Stimulated activated CD4-positive, alpha-beta T cell treated with anti-CD3 and anti-CD28 coated beads, Interleukin-15, amount 100 ng/mL, for 24 hours (primary cell): ENCODE data around the gene CPT1A.
A peak's percentile ranks its signal among the peaks of the same experiment; 100 is the strongest.

Experiments used
- DNase-seq: peaks from one replicate; pipeline ENCODE4 v3.0.0-alpha.2; 2020

CPT1A gene

GRCh38 chr11:68828155-68828931 lies 13.4 kb downstream of the CPT1A start:
- no peak for DNase-seq

GRCh38 chr11:68827733-68828132 lies 14.0 kb downstream of the CPT1A start:
- no peak for DNase-seq

GRCh38 chr11:68826726-68827125 lies 15.0 kb downstream of the CPT1A start:
- no peak for DNase-seq

- peak; percentile 70 for DNase-seq
These were observed 16.1 kb downstream of the CPT1A start for GRCh38 chr11:68825571-68825970.

- DNase-seq: no peak
These were observed 19.2 kb downstream of the CPT1A start for GRCh38 chr11:68822546-68822945.

- DNase-seq: no peak
These were observed 20.0 kb downstream of the CPT1A start for GRCh38 chr11:68821670-68822069.

- DNase-seq: no peak
These were observed 22.4 kb downstream of the CPT1A start for GRCh38 chr11:68819362-68819761.

- DNase-seq: no peak
These were observed 23.5 kb downstream of the CPT1A start for GRCh38 chr11:68818181-68818580.

GRCh38 chr11:68817554-68817953 lies 24.2 kb downstream of the CPT1A start:
- DNase-seq: no peak

- peak; percentile 21 for DNase-seq
These were observed 24.7 kb downstream of the CPT1A start for GRCh38 chr11:68816917-68817419.

- no peak for DNase-seq
These were observed 25.4 kb downstream of the CPT1A start for GRCh38 chr11:68816251-68816776.

- DNase-seq: no peak
These were observed 27.9 kb downstream of the CPT1A start for GRCh38 chr11:68813773-68814172.

- no peak for DNase-seq
These were observed 29.2 kb downstream of the CPT1A start for GRCh38 chr11:68812526-68812925.

GRCh38 chr11:68810164-68810563 lies 31.6 kb downstream of the CPT1A start:
- no peak for DNase-seq

- no peak for DNase-seq
These were observed 32.2 kb downstream of the CPT1A start for GRCh38 chr11:68809506-68809905.

GRCh38 chr11:68808787-68809186 lies 32.9 kb downstream of the CPT1A start:
- DNase-seq: no peak

GRCh38 chr11:68806931-68807844 lies 34.5 kb downstream of the CPT1A start:
- DNase-seq: no peak

GRCh38 chr11:68804786-68805185 lies 36.9 kb downstream of the CPT1A start:
- DNase-seq: no peak

- DNase-seq: no peak
These were observed 38.0 kb downstream of the CPT1A start for GRCh38 chr11:68803766-68804165.

GRCh38 chr11:68798221-68798813 lies 43.4 kb downstream of the CPT1A start:
- DNase-seq: peak; percentile 58

- DNase-seq: no peak
These were observed 44.9 kb downstream of the CPT1A start for GRCh38 chr11:68796801-68797200.

GRCh38 chr11:68792400-68792966 lies 49.2 kb downstream of the CPT1A start:
- DNase-seq: no peak

- DNase-seq: no peak
These were observed 57.1 kb downstream of the CPT1A start for GRCh38 chr11:68784653-68785052.
